Measurements from ENCODE around the gene DDI2.
"Not testable (repeated sequence)": the region's sequence is repeated elsewhere in the genome, so short reads cannot be mapped to it uniquely, and the experiment has no call there.

The DDI2 gene

GRCh38 chr1:15637826-15638225 lies 20.6 kb downstream of the DDI2 start:
- no peak for DNase-seq

- no peak for DNase-seq
Measured at GRCh38 chr1:15639262-15639661, 22.0 kb downstream of the DDI2 start.

- DNase-seq: no peak
Measured at GRCh38 chr1:15639931-15640330, 22.7 kb downstream of the DDI2 start.

- DNase-seq: no peak
Measured at GRCh38 chr1:15640667-15641066, 23.4 kb downstream of the DDI2 start.

GRCh38 chr1:15649937-15650336 lies 32.7 kb downstream of the DDI2 start:
- DNase-seq: no peak

GRCh38 chr1:15650433-15650832 lies 33.2 kb downstream of the DDI2 start:
- DNase-seq: no peak

GRCh38 chr1:15652130-15652529 lies 34.9 kb downstream of the DDI2 start:
- DNase-seq: not testable (repeated sequence)

GRCh38 chr1:15654091-15654690 lies 36.9 kb downstream of the DDI2 start:
- DNase-seq: no peak

- DNase-seq: no peak
Measured at GRCh38 chr1:15656464-15656863, 39.2 kb downstream of the DDI2 start.

- DNase-seq: no peak
Measured at GRCh38 chr1:15657021-15657420, 39.8 kb downstream of the DDI2 start.

GRCh38 chr1:15660151-15660550 lies 42.9 kb downstream of the DDI2 start:
- no peak for DNase-seq

GRCh38 chr1:15662477-15662876 lies 45.2 kb downstream of the DDI2 start:
- DNase-seq: no peak

- no peak for DNase-seq
Measured at GRCh38 chr1:15663925-15664324, 46.7 kb downstream of the DDI2 start.

GRCh38 chr1:15667362-15667761 lies 50.1 kb downstream of the DDI2 start:
- no peak for DNase-seq

GRCh38 chr1:15668089-15668754 lies 51.0 kb downstream of the DDI2 start:
- DNase-seq: no peak

- DNase-seq: no peak
Measured at GRCh38 chr1:15669074-15669473, 51.8 kb downstream of the DDI2 start.

GRCh38 chr1:15669864-15670263 lies 52.6 kb downstream of the DDI2 start:
- no peak for DNase-seq

GRCh38 chr1:15671430-15671829 lies 54.2 kb downstream of the DDI2 start:
- no peak for DNase-seq

- no peak for DNase-seq
Measured at GRCh38 chr1:15674386-15675159, 57.3 kb downstream of the DDI2 start.

- DNase-seq: no peak
Measured at GRCh38 chr1:15676010-15676409, 58.8 kb downstream of the DDI2 start.

GRCh38 chr1:15676688-15677661 lies 59.7 kb downstream of the DDI2 start:
- DNase-seq: no peak

- no peak for DNase-seq
Measured at GRCh38 chr1:15678578-15678977, 61.3 kb downstream of the DDI2 start.

GRCh38 chr1:15680131-15680530 lies 62.9 kb downstream of the DDI2 start:
- DNase-seq: no peak

Measured in SHP77 treated with DMSO at 0.1 percent for 48 hours (cell line).